SK-N-SH treated with all-trans-retinoic acid at 6 μM for 48 hours (cell line): Measurements from ENCODE around the gene ETV6.

Source experiments
- ATAC-seq: fragments of 200-7000 bp; cut with Tn5 transposase; 3 replicates; pipeline ENCODE4 v1.9.1; 2020; ENCODE audit warnings: mild to moderate bottlenecking, moderate library complexity
- BACH2 ChIP-seq: fragments of 250-450 bp; sonication (Bioruptor Pico); IDR thresholded peaks from 2 replicates; pipeline ENCODE4 v1.9.0; 2021; ENCODE audit warnings: mild to moderate bottlenecking, borderline replicate concordance
- CREB5 ChIP-seq: fragments of 250-450 bp; sonication (Bioruptor Pico); IDR thresholded peaks from 2 replicates; pipeline ENCODE4 v1.5.1; 2020; ENCODE audit warnings: low read depth, mild to moderate bottlenecking, moderate library complexity
- CSRNP3 ChIP-seq: fragments of 250-450 bp; sonication (Bioruptor Pico); IDR thresholded peaks from 2 replicates; pipeline ENCODE4 v1.5.1; 2021; ENCODE audit warnings: mild to moderate bottlenecking, moderate library complexity
- ESRRG ChIP-seq: fragments of 250-450 bp; sonication (Bioruptor Pico); IDR thresholded peaks from 2 replicates; pipeline ENCODE4 v1.6.1; 2021; ENCODE audit warnings: mild to moderate bottlenecking
- GLIS3 ChIP-seq: fragments of 250-450 bp; sonication (Bioruptor Pico); IDR thresholded peaks from 2 replicates; pipeline ENCODE4 v1.5.0; 2020; ENCODE audit warnings: mild to moderate bottlenecking, moderate library complexity
- ISL1 ChIP-seq: fragments of 250-450 bp; sonication (Bioruptor Pico); IDR thresholded peaks from 2 replicates; pipeline ENCODE4 v2.1.2; 2022; ENCODE audit warnings: mild to moderate bottlenecking, moderate library complexity
- OSR1 ChIP-seq: fragments of 250-450 bp; sonication (Bioruptor Pico); IDR thresholded peaks from 2 replicates; pipeline ENCODE4 v1.8.0; 2022; ENCODE audit warnings: moderate library complexity, mild to moderate bottlenecking, inconsistent platforms
- PATZ1 ChIP-seq: fragments of 250-450 bp; sonication (Bioruptor Pico); IDR thresholded peaks from 2 replicates; pipeline ENCODE4 v1.8.0; 2020; ENCODE audit warnings: mild to moderate bottlenecking, moderate library complexity, borderline replicate concordance
- POU6F1 ChIP-seq: fragments of 250-450 bp; sonication (Bioruptor Pico); IDR thresholded peaks from 2 replicates; pipeline ENCODE4 v1.8.0; 2021; ENCODE audit warnings: low read depth, mild to moderate bottlenecking, moderate library complexity, borderline replicate concordance
- RARB ChIP-seq: fragments of 250-450 bp; sonication (Bioruptor Pico); IDR thresholded peaks from 2 replicates; pipeline ENCODE4 v1.8.0; 2021; ENCODE audit warnings: mild to moderate bottlenecking, moderate library complexity
- TCF4 ChIP-seq: fragments of 250-450 bp; sonication (Bioruptor Pico); IDR thresholded peaks from 2 replicates; pipeline ENCODE4 v1.8.0; 2021; ENCODE audit warnings: mild to moderate bottlenecking, moderate library complexity, borderline replicate concordance
- TOX ChIP-seq: fragments of 250-450 bp; sonication (Bioruptor Pico); IDR thresholded peaks from 2 replicates; pipeline ENCODE4 v1.8.0; 2021; ENCODE audit warnings: mild to moderate bottlenecking, moderate library complexity, borderline replicate concordance
- TSHZ2 ChIP-seq: fragments of 250-450 bp; sonication (Bioruptor Pico); IDR thresholded peaks from 2 replicates; pipeline ENCODE4 v1.5.0; 2020; ENCODE audit warnings: mild to moderate bottlenecking, moderate library complexity
- ZC3H10 ChIP-seq: fragments of 250-450 bp; sonication (Bioruptor Pico); IDR thresholded peaks from 2 replicates; pipeline ENCODE4 v1.5.1; 2021; ENCODE audit warnings: mild to moderate bottlenecking, moderate library complexity
- ZFP3 ChIP-seq: fragments of 250-450 bp; sonication (Bioruptor Pico); IDR thresholded peaks from 2 replicates; pipeline ENCODE4 v1.5.0; 2020; ENCODE audit warnings: mild to moderate bottlenecking, moderate library complexity
- ZFP30 ChIP-seq: fragments of 450-650 bp; formaldehyde crosslinking; IDR thresholded peaks from 2 replicates; pipeline ENCODE4 v1.5.0; 2022; ENCODE audit warnings: mild to moderate bottlenecking, moderate library complexity
- ZNF565 ChIP-seq: fragments of 450-650 bp; formaldehyde crosslinking; conservative IDR thresholded peaks from 2 replicates; pipeline ENCODE4 v1.5.0; 2020; ENCODE audit warnings: low read depth, mild to moderate bottlenecking, moderate library complexity
- ZNF70 ChIP-seq: fragments of 450-650 bp; formaldehyde crosslinking; IDR thresholded peaks from 2 replicates; pipeline ENCODE4 v1.5.0; 2020; ENCODE audit warnings: mild to moderate bottlenecking, moderate library complexity
- ZNF8 ChIP-seq: fragments of 450-650 bp; formaldehyde crosslinking; IDR thresholded peaks from 2 replicates; pipeline ENCODE4 v1.5.0; 2020; ENCODE audit warnings: mild to moderate bottlenecking, moderate library complexity

Gene ETV6

GRCh38 chr12:11863478-11863906 lies 214.0 kb downstream of the ETV6 start:
- ATAC-seq: peak; percentile 83
- TF ChIP-seq TCF4 (CRISPR knock-in tag) (no peak), TOX (CRISPR knock-in tag) (no peak), PATZ1 (CRISPR knock-in tag) (no peak), ISL1 (no peak), BACH2 (no peak), POU6F1 (CRISPR knock-in tag) (no peak), CREB5 (CRISPR knock-in tag) (no peak), ZNF565 (CRISPR knock-in tag) (no peak), ZNF8 (no peak), ZFP3 (CRISPR knock-in tag) (no peak), ESRRG (CRISPR knock-in tag) (no peak), RARB (CRISPR knock-in tag) (no peak)
- TF ChIP-seq, all 23 proteins: peak for 0

GRCh38 chr12:11863988-11864387 lies 214.5 kb downstream of the ETV6 start:
- ATAC-seq: no peak; the same call in 2 of the 3 replicates
- TF ChIP-seq CSRNP3 (no peak), RARB (CRISPR knock-in tag) (no peak), PATZ1 (CRISPR knock-in tag) (no peak), ZFP30 (no peak), TCF4 (CRISPR knock-in tag) (no peak), ZC3H10 (CRISPR knock-in tag) (no peak), ISL1 (no peak), GLIS3 (CRISPR knock-in tag) (no peak), ZNF8 (no peak), TSHZ2 (no peak), POU6F1 (CRISPR knock-in tag) (no peak), OSR1 (no peak), ZFP3 (CRISPR knock-in tag) (no peak), ZNF70 (no peak)
